HepG2 (cell line): Measurements from ENCODE around the gene RSAD1. TPM values are rescaled to one million over a fixed set of nuclear protein-coding genes. Genes with fewer than 3 reads are reported as not detected.
"Not testable (repeated sequence)": the region's sequence is repeated elsewhere in the genome, so short reads cannot be mapped to it uniquely, and the experiment has no call there.

Experiments used
- ATAC-seq: fragments of 200-7000 bp; cut with Tn5 transposase; 3 replicates; pipeline ENCODE4 v1.9.1; 2020; ENCODE audit warnings: mild to moderate bottlenecking, moderate library complexity
- BruUV-seq: library from RNA; stranded (reverse); fragments of 400-500 nt; replicated peaks from 2 replicates; lab custom pipeline; 2021; lab: Mats Ljungman, UMichigan
- CTCF ChIA-PET: fragments of 300-600 bp; formaldehyde crosslinking; extraction: SDS; loops from one replicate; lab custom pipeline; 2021; ENCODE audit warnings: low total read pairs, inconsistent platforms, low intra/inter-chr PET ratio; lab: Yijun Ruan, JAX
- POLR2A ChIA-PET: fragments of 350-600 bp; sonication (Branson Sonifier 250); formaldehyde crosslinking; loops from one replicate; lab custom pipeline; 2020; ENCODE audit warnings: antibody characterized with exemption, inconsistent platforms; lab: Yijun Ruan, JAX
- DNase-seq: peaks from one replicate; pipeline ENCODE4 v3.0.0-alpha.2; 2015; ENCODE audit warnings: low spot score
- FAIRE-seq: peaks from 3 replicates; lab custom pipeline; 2011; peaks lifted over from hg19 to GRCh38; lab: Jason Lieb, UNC
- H2AFZ ChIP-seq: one replicate; pipeline ENCODE4 v1.6.1; 2011; ENCODE audit warnings: low read length, inconsistent platforms
- H3K27ac ChIP-seq: fragments of 300-600 bp; 3 replicates; pipeline ENCODE4 v1.8.0; 2011; ENCODE audit warnings: mixed run types, mild to moderate bottlenecking, mixed read lengths, low read length, inconsistent platforms; ENCODE audit not compliant: insufficient read depth; ENCODE audit errors: extremely low read length
- H3K27me3 ChIP-seq, 2 experiments: fragments of 200-600 bp in 1 of 2; 2 replicates in 1 of 2; 3 replicates in 1 of 2; pipeline versions ENCODE4 v1.6.0 to v1.8.0; 2011; ENCODE audit warnings: low read length in 2 of 2, mild to moderate bottlenecking in 2 of 2, moderate library complexity in 2 of 2, inconsistent platforms in 1 of 2; ENCODE audit not compliant: insufficient read depth in 2 of 2, control insufficient read depth in 1 of 2
- H3K36me3 ChIP-seq, 2 experiments: fragments of 200-600 bp in 1 of 2; replicated peaks in 1 of 2; 2 replicates in 1 of 2; 3 replicates in 1 of 2; pipeline versions ENCODE4 v1.5.1 to v1.8.0; 2011; ENCODE audit warnings: low read length in 2 of 2, inconsistent platforms in 1 of 2; ENCODE audit not compliant: insufficient read depth in 2 of 2, control insufficient read depth in 1 of 2
- H3K4me1 ChIP-seq: 2 replicates; pipeline ENCODE4 v1.5.1; 2012; ENCODE audit warnings: low read length, inconsistent platforms; ENCODE audit not compliant: insufficient read depth
- H3K4me2 ChIP-seq: 2 replicates; pipeline ENCODE4 v1.6.0; 2011; ENCODE audit warnings: low read depth, low read length, inconsistent platforms
- H3K4me3 ChIP-seq, 3 experiments: fragments of 200-600 bp in 1 of 3; sonication (generic), shearing (Covaris generic) in 1 of 3; replicated peaks in 1 of 3; 2 replicates each; pipeline ENCODE4 v1.5.1; 2011 to 2016; ENCODE audit warnings: low read length in 3 of 3, inconsistent platforms in 2 of 3, low read depth in 2 of 3, mild to moderate bottlenecking in 2 of 3, control low read depth in 1 of 3, mixed read lengths in 1 of 3; ENCODE audit not compliant: insufficient read depth in 1 of 3
- H3K79me2 ChIP-seq: one replicate; pipeline ENCODE4 v1.6.1; 2011; ENCODE audit warnings: low read length, inconsistent platforms; ENCODE audit not compliant: insufficient read depth
- H3K9ac ChIP-seq: 2 replicates; pipeline ENCODE4 v1.6.0; 2011; ENCODE audit warnings: mild to moderate bottlenecking, low read depth, low read length, inconsistent platforms; ENCODE audit not compliant: insufficient read depth
- H3K9me3 ChIP-seq: 2 replicates; pipeline ENCODE4 v1.5.1; 2012; ENCODE audit warnings: mild to moderate bottlenecking, low read length
- H4K20me1 ChIP-seq: 2 replicates; pipeline ENCODE4 v1.6.0; 2011; ENCODE audit warnings: inconsistent platforms, mild to moderate bottlenecking, low read length, moderate library complexity; ENCODE audit not compliant: insufficient read depth
- MAFF ChIP-seq: IDR thresholded peaks from 2 replicates; pipeline ENCODE4 v1.6.1; 2011; ENCODE audit warnings: low read depth, low read length, improper control_type of control experiment
- MAFK ChIP-seq, 2 experiments: IDR thresholded peaks in 1 of 2; conservative IDR thresholded peaks in 1 of 2; 2 replicates each; pipeline ENCODE4 v1.6.1; 2011; ENCODE audit warnings: improper control_type of control experiment in 2 of 2, low read length in 2 of 2
- ZNF703 ChIP-seq: sonication (generic); formaldehyde crosslinking; IDR thresholded peaks from 2 replicates; pipeline ENCODE4 v1.5.1; 2020; ENCODE audit warnings: missing genetic modification reagents, mild to moderate bottlenecking, moderate library complexity, borderline replicate concordance
- ZNF883 ChIP-seq: sonication (generic); formaldehyde crosslinking; IDR thresholded peaks from 2 replicates; pipeline ENCODE4 v1.5.1; 2020; ENCODE audit warnings: mild to moderate bottlenecking, missing genetic modification reagents; ENCODE audit errors: not compliant biosample characterization
- WGBS: methylation state at CpG from one replicate; pipeline ENCODE4 v1.1.6; 2017; ENCODE audit warnings: low lambda C conversion rate; 5-methylcytosine and 5-hydroxymethylcytosine counted together
- in situ Hi-C: cut with HindIII; loops from 2 replicates; pipeline ENCODE4 v1.10.0; 2017; ENCODE audit warnings: low pct_unique_long_range_greater_than_20kb; ENCODE audit not compliant: extremely low pct_ligation_motif_present
- intact Hi-C: fragments of 100-400 bp; cut with micrococcal nuclease; formaldehyde crosslinking; loops from one replicate; pipeline ENCODE4 v1.10.0; 2022; ENCODE audit not compliant: unreplicated experiment
- polyA plus RNA-seq, 8 experiments: library from polyadenylated mRNA; depleted of rRNA in 3 of 8; stranded (reverse) in 7 of 8; unstranded in 1 of 8; fragments of >200 nt; fragmentation: Illumina TruSeq in 4 of 8; extraction: Trizol in 4 of 8; gene quantifications; 2 replicates each; pipeline versions ENCODE4 v1.2.1 to v1.2.3, GENCODE V29; 2011 to 2016; ENCODE audit warnings: low read depth in 4 of 8, missing spikeins in 1 of 8, mixed read lengths in 1 of 8; ENCODE audit not compliant: insufficient read depth in 1 of 8
- total RNA-seq, 5 experiments: library from RNA; depleted of rRNA; stranded (reverse); fragments of >200 nt; fragmentation: Illumina TruSeq; extraction: Trizol; gene quantifications; 2 replicates each; pipeline ENCODE4 v1.2.3, GENCODE V29; 2016; ENCODE audit warnings: low read depth in 1 of 5
- TF ChIP-seq, protein P1 (sequence below): IDR thresholded peaks from 2 replicates; pipeline ENCODE4 v1.6.1; 2016; ENCODE audit warnings: missing compliant biosample characterization, missing genetic modification reagents, borderline replicate concordance
- TF ChIP-seq, protein P2 (sequence below): sonication (generic); IDR thresholded peaks from 2 replicates; pipeline ENCODE4 v1.6.1; 2016; ENCODE audit warnings: low read depth, borderline replicate concordance

RSAD1 gene
- total and polyA plus RNA-seq, 2 of the 13 experiments (the other 11 are each of a cell fraction or from before 2014, with no cell fraction given), result 22.7 to 27.7 TPM

DNA sequence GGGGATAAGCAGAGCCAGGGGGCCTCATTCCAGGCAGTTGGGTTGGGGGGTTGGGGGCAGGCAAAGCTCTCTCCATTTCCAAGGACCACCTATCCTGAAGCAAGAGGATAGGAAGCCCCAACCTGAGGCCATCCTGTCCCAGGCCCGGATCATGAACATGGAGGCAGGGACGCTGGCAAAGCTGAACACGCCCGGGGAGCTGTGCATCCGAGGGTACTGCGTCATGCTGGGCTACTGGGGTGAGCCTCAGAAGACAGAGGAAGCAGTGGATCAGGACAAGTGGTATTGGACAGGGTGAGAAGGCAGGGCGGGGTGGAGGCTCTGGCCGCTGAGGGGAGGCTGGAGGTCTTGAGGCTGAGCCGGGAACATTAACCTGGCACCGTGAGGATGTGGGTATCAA is 6.4 kb upstream of the RSAD1 start:
- H3K27me3 ChIP-seq, result no peaks in the 10 kb centered on the region
- POLR2A ChIA-PET, result no interaction called here
- TF ChIP-seq ZNF703 (CRISPR knock-in tag) (no peak), ZNF883 (CRISPR knock-in tag) (no peak)
- TF ChIP-seq, protein P1, sequence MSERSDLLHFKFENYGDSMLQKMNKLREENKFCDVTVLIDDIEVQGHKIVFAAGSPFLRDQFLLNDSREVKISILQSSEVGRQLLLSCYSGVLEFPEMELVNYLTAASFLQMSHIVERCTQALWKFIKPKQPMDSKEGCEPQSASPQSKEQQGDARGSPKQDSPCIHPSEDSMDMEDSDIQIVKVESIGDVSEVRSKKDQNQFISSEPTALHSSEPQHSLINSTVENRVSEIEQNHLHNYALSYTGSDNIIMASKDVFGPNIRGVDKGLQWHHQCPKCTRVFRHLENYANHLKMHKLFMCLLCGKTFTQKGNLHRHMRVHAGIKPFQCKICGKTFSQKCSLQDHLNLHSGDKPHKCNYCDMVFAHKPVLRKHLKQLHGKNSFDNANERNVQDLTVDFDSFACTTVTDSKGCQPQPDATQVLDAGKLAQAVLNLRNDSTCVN (CRISPR knock-in tag), result no peak
- TF ChIP-seq, protein P2, sequence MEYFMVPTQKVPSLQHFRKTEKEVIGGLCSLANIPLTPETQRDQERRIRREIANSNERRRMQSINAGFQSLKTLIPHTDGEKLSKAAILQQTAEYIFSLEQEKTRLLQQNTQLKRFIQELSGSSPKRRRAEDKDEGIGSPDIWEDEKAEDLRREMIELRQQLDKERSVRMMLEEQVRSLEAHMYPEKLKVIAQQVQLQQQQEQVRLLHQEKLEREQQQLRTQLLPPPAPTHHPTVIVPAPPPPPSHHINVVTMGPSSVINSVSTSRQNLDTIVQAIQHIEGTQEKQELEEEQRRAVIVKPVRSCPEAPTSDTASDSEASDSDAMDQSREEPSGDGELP, result no peak
- TF ChIP-seq, all 625 proteins: peak for 0
- FAIRE-seq, result no peak
- DNase-seq, result no peak
- H3K36me3 ChIP-seq, result peaks cover 21 to 23% of the 10 kb centered on the region in 2 experiments; a peak in 4 of 5 replicates
- BruUV-seq, result no TSS peak
- no peak overlapping the region for H3K4me3 ChIP-seq
- H3K9me3 ChIP-seq, result no peaks in the 10 kb centered on the region
- H3K4me2 ChIP-seq, result no peak overlapping the region
- no peaks in the 10 kb centered on the region for H4K20me1 ChIP-seq
- CTCF ChIA-PET, result no interaction called here
- intact Hi-C loops (no loop called here), in situ Hi-C loops (no loop called here)
- no peak overlapping the region for H3K27ac ChIP-seq
- H3K9ac ChIP-seq, result no peak overlapping the region
- H2AFZ ChIP-seq, result no peak overlapping the region
- 98% methylated on average over 10 of the region's 10 CpGs for WGBS
- no peak for ATAC-seq
- no peaks in the 10 kb centered on the region for H3K79me2 ChIP-seq
- H3K4me1 ChIP-seq, result peaks cover 22% of the 10 kb centered on the region

DNA sequence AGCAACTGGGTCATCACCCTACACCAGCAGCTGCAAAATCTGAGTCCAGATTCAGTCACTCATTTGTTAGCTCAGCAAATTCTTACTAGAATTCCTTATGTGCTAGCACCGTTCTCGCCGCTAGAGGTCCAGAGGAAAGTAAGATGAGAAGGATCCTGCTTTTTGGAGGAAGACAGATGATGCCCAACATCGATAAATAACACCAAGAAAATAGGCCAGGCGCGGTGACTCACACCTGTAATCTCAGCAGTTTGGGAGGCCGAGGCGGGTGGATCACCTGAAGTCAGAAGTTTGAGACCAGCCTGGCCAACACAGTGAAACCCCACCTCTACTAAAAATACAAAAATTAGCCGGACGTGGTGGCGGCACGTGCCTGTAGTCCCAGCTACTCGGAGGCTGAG is 5.9 kb upstream of the RSAD1 start:
- H3K79me2 ChIP-seq, H3K27ac ChIP-seq, in situ Hi-C loops, CTCF ChIA-PET, BruUV-seq, H3K9me3 ChIP-seq, POLR2A ChIA-PET, H3K4me2 ChIP-seq, H3K4me3 ChIP-seq, H3K27me3 ChIP-seq, DNase-seq, intact Hi-C loops, H3K9ac ChIP-seq, H4K20me1 ChIP-seq, ATAC-seq, FAIRE-seq, H2AFZ ChIP-seq: not testable (repeated sequence)
- TF ChIP-seq MAFF (peak; percentile 55), MAFK (conservative IDR thresholded peaks at IDR 0.05 in 1 of 2, IDR thresholded peaks at IDR 0.05 in 1 of 2; ENCODE audit: low read length in 2 of 2) (peak; percentile 67 to 83)
- peaks cover 27% of the 10 kb centered on the region for H3K4me1 ChIP-seq
- WGBS, result 95% methylated on average over 13 of the region's 13 CpGs
- H3K36me3 ChIP-seq, result peaks cover 21 to 23% of the 10 kb centered on the region in 2 experiments; a peak in 4 of 5 replicates
